ACC112 (cell line): ENCODE measurements around the gene RFTN1.

ENCODE experiments used
- H2AFZ ChIP-seq: fragments of 200-600 bp; sonication (generic); one replicate; pipeline ENCODE4 v1.6.0; 2017; ENCODE audit warnings: antibody characterized with exemption, low read length; ENCODE audit not compliant: unreplicated experiment
- H3K27ac ChIP-seq: fragments of 200-600 bp; sonication (generic); 2 replicates; pipeline ENCODE4 v1.5.1; 2014; ENCODE audit warnings: low read depth, mild to moderate bottlenecking, antibody characterized with exemption, low read length, moderate library complexity
- H3K27me3 ChIP-seq: fragments of 200-600 bp; sonication (generic); 2 replicates; pipeline ENCODE4 v1.6.1; 2014; ENCODE audit warnings: mild to moderate bottlenecking, antibody characterized with exemption, low read length, moderate library complexity, mixed read lengths; ENCODE audit not compliant: insufficient read depth
- H3K36me3 ChIP-seq: fragments of 200-600 bp; sonication (generic); 2 replicates; pipeline ENCODE4 v1.6.1; 2016; ENCODE audit warnings: mild to moderate bottlenecking, antibody characterized with exemption, low read length, moderate library complexity, mixed read lengths; ENCODE audit not compliant: insufficient read depth
- H3K4me1 ChIP-seq: fragments of 200-600 bp; sonication (generic); one replicate; pipeline ENCODE4 v1.6.1; 2016; ENCODE audit warnings: low read length, mixed read lengths; ENCODE audit not compliant: insufficient read depth, unreplicated experiment, control insufficient read depth
- H3K4me3 ChIP-seq: fragments of 200-600 bp; sonication (generic); 2 replicates; pipeline ENCODE4 v1.5.1; 2014; ENCODE audit warnings: mild to moderate bottlenecking, low read depth, low read length
- H3K79me2 ChIP-seq: fragments of 200-600 bp; sonication (generic); one replicate; pipeline ENCODE4 v1.6.0; 2016; ENCODE audit warnings: low read length; ENCODE audit not compliant: control insufficient read depth, unreplicated experiment, insufficient read depth

The RFTN1 gene

DNA sequence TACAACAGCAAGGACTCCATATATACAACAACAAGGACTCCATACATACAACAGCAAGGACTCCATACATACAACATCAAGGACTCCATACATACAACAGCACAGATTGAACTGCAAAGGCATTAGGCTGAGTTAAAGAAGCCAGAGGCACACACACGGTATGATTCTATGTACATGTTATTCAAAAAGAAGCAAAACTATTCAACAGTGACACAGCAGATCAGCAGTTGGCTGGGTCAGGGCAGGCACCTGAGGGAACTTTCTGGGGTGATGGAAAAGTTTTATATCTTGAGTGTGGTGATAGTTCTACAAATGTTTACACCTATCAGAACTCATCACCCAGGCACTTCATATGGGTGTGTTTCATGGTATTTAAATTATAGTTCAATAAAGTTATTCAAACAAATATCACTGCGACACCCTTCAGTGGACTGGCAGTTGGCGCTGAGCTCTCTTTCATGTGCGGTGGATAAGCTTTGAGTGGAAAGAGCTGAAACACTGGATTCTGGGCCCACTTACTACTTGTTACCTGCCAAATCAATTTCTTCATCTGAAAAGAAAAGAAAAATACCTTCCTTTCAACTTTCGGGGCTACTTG is 28.0 kb downstream of the RFTN1 start:
- Histone ChIP-seq H2AFZ (no peak overlapping the region), H3K27me3 (no peaks in the 10 kb centered on the region), H3K4me3 (peak overlapping the region; percentile 0; the same call in 1 of the 2 replicates), H3K4me1 (peaks cover 49% of the 10 kb centered on the region), H3K79me2 (peaks cover 27% of the 10 kb centered on the region), H3K36me3 (peaks cover 8% of the 10 kb centered on the region), H3K27ac (peak overlapping the region; percentile 84)

DNA sequence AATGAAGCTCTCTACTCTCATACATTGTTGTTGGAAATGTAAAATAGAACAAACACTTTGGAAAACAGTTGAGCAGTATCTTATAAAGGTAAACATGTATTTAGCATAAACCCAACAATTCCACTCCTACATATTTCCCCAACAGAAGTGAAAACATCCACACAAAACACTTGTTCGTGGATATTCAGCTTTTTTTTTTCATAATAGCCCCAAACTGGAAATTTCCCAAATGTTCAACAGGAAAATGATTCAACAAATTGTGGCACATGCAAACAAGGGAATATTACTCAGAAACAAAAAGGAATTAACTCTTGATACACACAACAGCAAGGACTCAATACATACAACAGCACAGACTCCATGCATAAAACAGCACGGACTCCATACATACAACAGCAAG is 28.5 kb downstream of the RFTN1 start:
- H3K27ac ChIP-seq: peak overlapping the region; percentile 84
- peaks cover 8% of the 10 kb centered on the region for H3K36me3 ChIP-seq
- no peak overlapping the region for H2AFZ ChIP-seq
- no peaks in the 10 kb centered on the region for H3K27me3 ChIP-seq
- H3K4me1 ChIP-seq: peaks cover 54% of the 10 kb centered on the region
- peaks cover 32% of the 10 kb centered on the region for H3K79me2 ChIP-seq
- peak overlapping the region; percentile 0 for H3K4me3 ChIP-seq

DNA sequence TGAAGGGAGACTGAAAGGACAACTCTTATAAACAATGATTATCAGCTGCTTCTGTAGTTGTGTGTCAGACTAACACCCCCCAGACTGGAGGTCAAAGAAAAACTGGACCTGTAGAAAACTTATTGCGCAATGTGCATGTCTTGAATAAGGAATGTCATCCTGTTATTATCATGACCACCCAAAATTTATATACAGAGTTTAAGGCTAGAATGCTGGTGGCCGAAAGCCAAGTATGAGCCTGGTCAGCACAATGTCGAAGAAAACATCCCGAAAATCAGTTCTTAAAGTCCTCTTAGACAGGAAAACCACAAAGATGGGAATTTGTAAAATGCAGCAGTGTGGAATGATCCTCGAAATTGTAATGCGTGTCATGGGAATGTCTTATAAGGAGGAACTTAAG is 29.3 kb downstream of the RFTN1 start:
- no peak overlapping the region for H2AFZ ChIP-seq
- peak overlapping the region; percentile 0; the same call in 1 of the 2 replicates for H3K4me3 ChIP-seq
- peaks cover 36% of the 10 kb centered on the region for H3K79me2 ChIP-seq
- no peaks in the 10 kb centered on the region for H3K27me3 ChIP-seq
- peak overlapping the region; percentile 84 for H3K27ac ChIP-seq
- H3K4me1 ChIP-seq: peaks cover 55% of the 10 kb centered on the region
- H3K36me3 ChIP-seq: peaks cover 11% of the 10 kb centered on the region

DNA sequence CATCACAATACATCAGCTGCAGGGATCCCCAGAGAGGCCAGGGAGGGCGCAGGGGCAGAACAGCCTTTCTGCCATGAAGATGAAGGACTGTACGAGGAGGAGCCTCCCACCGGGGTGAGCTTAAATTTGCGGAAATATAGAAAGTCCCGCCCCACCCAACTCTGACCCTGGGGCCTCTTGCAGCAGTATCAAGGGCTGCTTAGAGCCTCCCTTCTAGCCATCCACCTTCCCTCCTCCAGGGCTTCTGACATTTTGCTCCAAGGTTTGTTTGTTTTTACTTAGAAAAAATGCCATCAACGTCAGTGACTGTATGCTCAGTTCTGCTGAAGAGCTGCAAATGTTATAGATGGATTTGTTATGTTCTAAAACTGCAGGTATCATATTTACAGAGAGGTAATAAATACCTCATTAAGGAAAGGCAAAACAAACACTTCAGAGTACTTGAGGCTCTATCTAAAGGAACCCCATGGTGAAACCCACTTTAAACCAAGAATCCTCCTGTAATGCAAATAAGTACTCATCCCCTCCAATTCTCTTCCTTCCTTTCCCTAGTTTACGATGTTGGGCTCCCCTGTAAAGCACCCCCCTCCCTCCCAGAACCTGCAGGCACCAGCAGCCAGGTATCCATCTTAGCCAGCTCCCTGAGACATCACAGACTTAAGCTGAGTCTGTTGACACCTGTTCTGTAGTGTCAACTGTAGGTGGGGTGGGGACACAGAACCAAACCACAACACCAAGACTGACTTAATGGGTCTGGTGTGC is 30.5 kb downstream of the RFTN1 start:
- Histone ChIP-seq H3K27ac (no peak overlapping the region), H3K27me3 (no peaks in the 10 kb centered on the region), H2AFZ (no peak overlapping the region)

DNA sequence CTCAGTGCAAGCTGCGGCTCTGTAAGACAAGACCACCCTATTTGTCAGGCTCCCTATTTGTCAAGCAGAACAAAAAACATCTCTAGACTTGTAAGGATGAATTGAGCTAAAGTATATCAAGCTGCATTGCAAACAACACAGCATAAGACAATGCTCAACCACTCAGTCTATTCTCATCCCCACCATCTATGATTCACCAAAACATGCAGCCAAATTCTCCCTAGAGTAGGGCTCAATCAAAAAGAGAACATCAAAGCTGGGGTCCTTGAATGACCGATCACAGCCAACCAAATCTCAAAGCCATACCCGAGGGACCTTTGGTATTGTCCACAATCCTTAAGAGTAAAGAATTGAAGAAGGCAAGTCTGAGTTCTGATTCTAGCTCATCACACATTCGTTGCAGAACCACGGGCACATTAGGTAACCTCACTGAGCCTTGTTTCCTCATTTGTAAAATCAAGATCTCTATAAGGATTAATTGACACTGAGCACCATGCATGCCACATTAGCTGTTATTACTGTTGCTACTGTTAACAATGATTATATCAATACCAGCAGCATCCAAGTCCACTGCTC is 31.2 kb downstream of the RFTN1 start:
- H3K4me3 ChIP-seq: no peak overlapping the region
- 0 out of 2 replicates have a peak, but pooled peaks cover 4% of the 10 kb centered on the region for H3K36me3 ChIP-seq
- H3K79me2 ChIP-seq: peaks cover 36% of the 10 kb centered on the region
- H2AFZ ChIP-seq: no peak overlapping the region
- peaks cover 73% of the 10 kb centered on the region for H3K4me1 ChIP-seq
- no peaks in the 10 kb centered on the region for H3K27me3 ChIP-seq
- no peak overlapping the region for H3K27ac ChIP-seq

More for the DNA sequence above, 30.5 kb downstream of the RFTN1 start:
- Histone ChIP-seq H3K4me3 (no peak overlapping the region), H3K36me3 (0 out of 2 replicates have a peak, but pooled peaks cover 4% of the 10 kb centered on the region), H3K4me1 (peaks cover 67% of the 10 kb centered on the region), H3K79me2 (peaks cover 36% of the 10 kb centered on the region)

DNA sequence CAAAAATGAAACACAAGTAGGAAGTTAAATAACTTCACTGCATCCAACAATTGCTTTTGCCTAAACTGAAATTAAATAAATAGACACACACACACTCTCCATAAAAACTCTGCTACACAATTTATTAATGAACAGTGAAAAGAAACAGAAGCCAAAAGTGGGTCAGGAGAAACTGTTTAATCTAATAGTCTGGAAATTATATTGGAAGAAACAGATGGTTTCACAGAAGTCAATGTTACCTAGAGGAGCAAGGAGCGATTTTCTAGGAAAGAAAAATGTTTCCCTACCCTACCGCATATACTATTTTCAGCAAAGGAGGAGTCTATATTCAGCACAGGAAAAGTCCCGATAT is 32.0 kb downstream of the RFTN1 start:
- peak overlapping the region; percentile 2; the same call in 1 of the 2 replicates for H3K4me3 ChIP-seq
- H3K27ac ChIP-seq: 0 out of 2 replicates have a peak overlapping the region, but pooled peaks have one; percentile 18
- peaks cover 79% of the 10 kb centered on the region for H3K4me1 ChIP-seq
- H3K27me3 ChIP-seq: no peaks in the 10 kb centered on the region
- H3K79me2 ChIP-seq: peaks cover 36% of the 10 kb centered on the region
- H2AFZ ChIP-seq: no peak overlapping the region
- 0 out of 2 replicates have a peak, but pooled peaks cover 4% of the 10 kb centered on the region for H3K36me3 ChIP-seq

DNA sequence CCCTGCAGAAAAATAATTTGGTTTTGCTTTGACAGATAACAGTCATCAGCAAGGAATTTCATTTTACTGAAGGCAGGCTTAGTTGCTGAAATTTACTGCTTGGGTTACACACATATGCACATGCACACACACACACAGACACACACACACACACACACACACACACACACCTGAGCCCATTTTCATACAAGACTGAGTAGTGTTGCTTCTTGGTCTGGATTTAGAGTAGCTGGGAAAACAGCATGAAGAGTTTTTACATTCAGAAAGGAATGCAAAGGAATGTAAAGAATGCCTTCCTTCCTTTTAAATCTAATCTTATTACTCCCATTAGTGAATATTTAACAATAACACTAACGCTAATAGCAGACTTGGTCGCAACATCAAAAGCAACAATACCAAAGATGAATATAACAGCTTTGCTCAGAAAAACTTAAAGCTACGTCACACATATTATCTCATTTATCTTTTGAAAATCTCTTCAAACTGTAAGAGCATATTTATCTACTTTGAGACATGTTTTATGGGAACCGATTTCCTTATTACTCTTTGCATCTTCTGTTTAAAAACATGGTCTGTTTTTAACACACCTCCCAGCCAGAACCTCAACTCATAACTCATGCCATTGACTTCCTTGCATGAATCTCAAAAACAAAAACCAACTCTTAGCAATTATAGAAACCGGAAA is 32.5 kb downstream of the RFTN1 start:
- Histone ChIP-seq H3K4me3 (peak overlapping the region; percentile 2; the same call in 1 of the 2 replicates), H3K27me3 (no peaks in the 10 kb centered on the region), H2AFZ (no peak overlapping the region), H3K4me1 (peaks cover 84% of the 10 kb centered on the region), H3K27ac (peak overlapping the region; percentile 18; the same call in 1 of the 2 replicates), H3K79me2 (peaks cover 36% of the 10 kb centered on the region), H3K36me3 (0 out of 2 replicates have a peak, but pooled peaks cover 4% of the 10 kb centered on the region)

DNA sequence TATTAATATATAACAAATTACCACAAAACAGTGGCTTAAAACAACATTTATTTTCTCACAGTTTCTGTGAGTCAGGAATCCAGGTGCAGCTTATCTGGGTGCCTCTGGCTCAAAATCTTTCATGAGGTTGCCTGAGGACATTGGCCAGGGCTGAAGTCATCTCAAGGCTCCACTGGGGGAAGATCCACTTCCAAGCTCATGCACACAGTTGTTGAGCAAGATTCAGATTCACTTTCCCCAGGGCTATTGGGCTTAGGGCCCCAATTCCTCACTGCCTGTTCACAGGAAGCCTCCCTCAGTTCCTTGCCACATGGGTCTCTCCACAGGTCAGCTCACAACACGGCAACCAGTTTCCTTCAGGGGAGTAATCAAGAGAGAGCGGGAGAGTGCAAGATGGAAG is 35.0 kb downstream of the RFTN1 start:
- Histone ChIP-seq H3K27ac (peak overlapping the region; percentile 78), H3K4me3 (no peak overlapping the region), H3K36me3 (0 out of 2 replicates have a peak, but pooled peaks cover 4% of the 10 kb centered on the region), H3K4me1 (peaks cover 84% of the 10 kb centered on the region), H3K27me3 (no peaks in the 10 kb centered on the region), H2AFZ (no peak overlapping the region), H3K79me2 (peaks cover 39% of the 10 kb centered on the region)

DNA sequence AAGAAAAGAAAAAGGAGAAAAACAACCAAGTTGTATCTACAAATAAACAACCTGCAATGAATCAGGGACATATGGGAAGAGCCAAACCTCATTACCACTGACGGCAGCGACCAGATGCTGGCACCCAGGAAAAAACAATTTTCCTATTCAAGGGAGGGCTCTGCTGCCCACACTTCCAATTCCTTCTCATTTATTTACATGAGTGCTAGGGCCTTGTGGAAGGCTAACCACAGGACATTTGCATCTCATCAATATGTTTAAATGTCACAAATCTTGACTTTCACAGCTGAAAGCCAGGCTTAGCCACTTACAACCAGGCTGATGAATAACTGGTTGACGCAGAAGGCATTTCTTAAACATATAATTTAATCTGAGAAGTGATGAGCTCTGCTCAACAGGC is 36.0 kb downstream of the RFTN1 start:
- H3K4me3 ChIP-seq: no peak overlapping the region
- H3K4me1 ChIP-seq: peaks cover 75% of the 10 kb centered on the region
- peak overlapping the region; percentile 78 for H3K27ac ChIP-seq
- peaks cover 30% of the 10 kb centered on the region for H3K79me2 ChIP-seq
- H3K27me3 ChIP-seq: no peaks in the 10 kb centered on the region
- H3K36me3 ChIP-seq: peaks cover 8% of the 10 kb centered on the region; the same call in 1 of the 2 replicates
- no peak overlapping the region for H2AFZ ChIP-seq

DNA sequence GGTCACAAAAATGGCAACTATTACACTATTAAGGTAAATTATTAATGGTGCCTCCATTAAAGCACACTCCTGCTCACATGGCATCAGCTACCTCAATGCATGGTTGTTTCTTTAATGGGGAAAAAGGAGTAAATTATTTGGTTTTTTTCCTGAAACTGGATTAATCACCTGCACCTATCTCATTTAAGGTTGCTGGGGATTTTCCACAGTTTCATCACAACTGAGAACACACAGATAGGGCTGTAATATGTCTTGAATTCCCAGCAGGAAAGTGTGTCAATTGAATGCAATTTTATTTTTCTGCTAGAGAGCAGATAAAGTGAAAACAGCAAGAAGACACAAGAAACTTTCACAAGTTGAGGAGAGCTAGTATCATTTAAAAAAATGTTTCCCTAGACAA is 36.4 kb downstream of the RFTN1 start:
- H3K27ac ChIP-seq: peak overlapping the region; percentile 78
- peaks cover 8% of the 10 kb centered on the region; the same call in 1 of the 2 replicates for H3K36me3 ChIP-seq
- no peaks in the 10 kb centered on the region for H3K27me3 ChIP-seq
- no peak overlapping the region for H2AFZ ChIP-seq
- peak overlapping the region; percentile 20; the same call in 1 of the 2 replicates for H3K4me3 ChIP-seq
- peaks cover 70% of the 10 kb centered on the region for H3K4me1 ChIP-seq
- H3K79me2 ChIP-seq: peaks cover 26% of the 10 kb centered on the region
